NCI-H82 (cell line): Measurements from ENCODE around the gene FCMR.

Source experiments
- DNase-seq: peaks from one replicate; lab custom pipeline; 2025; lab: John Stamatoyannopoulos, UW

Gene FCMR

DNA sequence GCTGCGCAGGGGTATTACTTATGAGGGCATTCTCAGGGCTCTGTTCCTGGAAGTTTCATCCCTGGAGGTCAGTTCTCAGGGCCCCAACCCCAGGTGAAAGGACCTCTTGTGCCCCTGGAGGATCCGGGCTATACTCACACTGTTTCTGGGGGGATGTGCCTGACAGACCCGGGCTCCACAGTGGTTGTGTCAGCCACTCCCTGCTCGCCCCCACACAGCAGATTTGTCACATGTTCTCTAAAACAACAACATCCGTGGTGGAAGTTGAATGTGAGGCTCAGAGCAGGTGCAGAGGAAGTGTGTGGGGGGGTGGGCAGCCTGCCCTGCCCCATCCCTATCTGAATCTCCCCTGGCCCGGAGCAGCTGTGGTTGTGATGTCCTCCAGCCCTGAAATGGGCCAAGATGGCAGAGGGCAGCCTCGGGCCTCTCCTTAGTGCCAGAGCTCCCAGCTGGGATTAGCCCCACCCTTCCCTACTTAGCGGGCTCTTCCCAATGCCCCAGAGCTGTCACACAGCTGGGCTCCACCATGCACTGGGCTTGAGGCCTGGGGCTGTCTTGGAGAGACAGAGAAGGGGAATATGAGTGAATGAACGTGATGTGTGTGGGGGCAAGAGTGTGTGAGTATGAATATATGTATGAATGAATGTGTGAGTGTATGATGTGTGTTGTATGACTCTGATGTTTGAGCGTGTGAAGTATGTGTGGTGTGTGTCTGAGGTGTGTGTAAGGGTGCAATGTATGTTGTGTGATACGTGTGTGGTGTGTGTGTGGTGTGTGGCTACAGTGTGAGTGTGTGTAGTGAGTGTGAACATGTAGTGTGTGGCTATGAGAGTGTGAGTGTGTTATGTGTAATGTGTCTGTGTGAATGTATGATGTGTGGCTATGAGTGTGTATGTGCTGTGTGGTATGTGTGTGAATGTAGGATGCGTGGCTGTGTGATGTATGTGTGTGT lies 1.5 kb upstream of the FCMR start:
- no peak for DNase-seq

- DNase-seq: no peak
These were observed 783 bp upstream of the FCMR start for GRCh38 chr1:206922524-206922923.

DNA sequence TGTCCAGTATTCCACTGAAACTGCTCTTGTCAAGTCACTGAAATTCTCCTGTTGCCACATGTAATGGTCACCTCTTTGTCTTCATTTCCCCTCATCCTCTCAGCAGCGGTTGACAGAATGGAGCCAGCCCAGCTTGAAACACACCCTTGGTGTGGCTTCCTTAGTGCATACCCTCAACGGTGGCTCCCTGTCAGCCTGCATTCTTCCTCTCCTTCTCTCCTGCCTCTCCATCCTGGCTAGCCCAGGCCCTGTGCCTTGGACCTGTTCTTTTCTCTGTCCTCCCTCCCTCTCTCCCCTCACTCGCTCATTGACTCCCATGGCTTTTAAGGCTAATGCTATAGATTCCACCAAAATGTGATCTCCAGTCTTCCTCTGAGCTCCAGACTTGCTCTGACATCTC lies 3.7 kb downstream of the FCMR start:
- no peak for DNase-seq

GRCh38 chr1:206916000-206916709 lies 5.6 kb downstream of the FCMR start:
- no peak for DNase-seq

DNA sequence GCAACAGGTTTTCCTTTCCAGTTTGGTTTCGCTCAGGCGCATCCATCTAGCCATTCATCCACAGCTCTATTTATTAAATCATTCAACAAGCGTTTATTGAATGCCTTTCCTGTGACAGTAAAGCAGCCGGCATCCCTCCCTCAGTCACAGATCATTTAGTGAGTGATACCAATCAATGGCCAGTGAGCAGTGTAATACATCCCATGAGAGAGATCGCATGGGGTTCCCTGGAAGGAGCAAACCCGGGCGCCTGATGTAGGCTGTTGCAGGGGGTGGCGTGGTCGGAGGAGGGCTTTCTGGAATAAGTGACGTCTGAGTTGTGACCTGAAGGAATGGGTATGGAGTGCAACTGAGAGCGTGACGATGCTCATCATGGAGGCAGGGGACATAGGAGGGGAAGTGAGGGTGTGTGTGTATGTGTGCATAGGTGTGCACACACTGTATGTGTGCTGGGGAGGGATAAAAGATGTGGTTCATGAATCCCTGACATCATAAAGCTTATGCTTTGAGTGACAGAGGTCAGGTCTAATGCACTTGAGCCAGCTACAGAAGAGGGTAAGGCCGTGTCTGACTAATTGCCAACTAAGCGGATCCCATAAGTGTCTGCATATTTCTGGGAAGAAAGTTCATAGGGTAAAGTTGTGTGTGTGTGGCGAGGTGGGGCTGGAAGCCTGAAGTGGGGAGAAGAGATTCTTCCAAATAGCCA lies 6.6 kb downstream of the FCMR start:
- DNase-seq: no peak

GRCh38 chr1:206913766-206914537 lies 7.8 kb downstream of the FCMR start:
- DNase-seq: no peak

DNA sequence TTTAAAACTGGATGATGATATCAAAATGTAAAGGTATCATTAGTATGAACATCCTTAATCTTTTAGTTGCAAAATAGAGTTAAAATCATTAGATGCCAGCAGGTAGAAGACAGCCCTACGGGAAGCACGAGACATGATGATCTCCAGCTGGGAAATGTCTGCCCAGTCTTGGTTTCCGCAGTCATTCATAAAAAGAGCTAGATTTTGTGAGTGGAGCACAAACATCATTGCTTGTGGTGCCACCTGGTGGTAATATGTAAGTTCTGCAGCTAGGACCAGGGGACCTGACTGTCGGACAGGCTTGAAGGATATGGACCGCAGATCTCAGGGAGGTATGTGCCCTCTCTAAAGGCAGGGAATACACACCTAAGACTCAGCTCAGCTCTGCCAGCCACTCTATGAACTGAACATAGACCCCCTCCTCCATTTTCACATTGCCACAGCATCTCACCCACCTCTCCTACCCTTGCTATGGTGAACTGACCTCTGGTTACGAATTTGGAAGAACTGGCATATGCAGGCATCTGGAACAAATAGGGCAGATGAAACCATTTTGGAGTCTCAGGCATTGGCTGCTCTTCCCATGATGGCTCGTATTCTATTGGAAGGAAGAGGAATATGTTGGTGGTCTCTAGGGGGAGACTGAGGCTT lies 9.2 kb downstream of the FCMR start:
- DNase-seq: peak; percentile 90

- DNase-seq: peak; percentile 63
These were observed 10.6 kb downstream of the FCMR start for GRCh38 chr1:206911064-206911663.

GRCh38 chr1:206909883-206910318 lies 11.8 kb downstream of the FCMR start:
- no peak for DNase-seq

DNA sequence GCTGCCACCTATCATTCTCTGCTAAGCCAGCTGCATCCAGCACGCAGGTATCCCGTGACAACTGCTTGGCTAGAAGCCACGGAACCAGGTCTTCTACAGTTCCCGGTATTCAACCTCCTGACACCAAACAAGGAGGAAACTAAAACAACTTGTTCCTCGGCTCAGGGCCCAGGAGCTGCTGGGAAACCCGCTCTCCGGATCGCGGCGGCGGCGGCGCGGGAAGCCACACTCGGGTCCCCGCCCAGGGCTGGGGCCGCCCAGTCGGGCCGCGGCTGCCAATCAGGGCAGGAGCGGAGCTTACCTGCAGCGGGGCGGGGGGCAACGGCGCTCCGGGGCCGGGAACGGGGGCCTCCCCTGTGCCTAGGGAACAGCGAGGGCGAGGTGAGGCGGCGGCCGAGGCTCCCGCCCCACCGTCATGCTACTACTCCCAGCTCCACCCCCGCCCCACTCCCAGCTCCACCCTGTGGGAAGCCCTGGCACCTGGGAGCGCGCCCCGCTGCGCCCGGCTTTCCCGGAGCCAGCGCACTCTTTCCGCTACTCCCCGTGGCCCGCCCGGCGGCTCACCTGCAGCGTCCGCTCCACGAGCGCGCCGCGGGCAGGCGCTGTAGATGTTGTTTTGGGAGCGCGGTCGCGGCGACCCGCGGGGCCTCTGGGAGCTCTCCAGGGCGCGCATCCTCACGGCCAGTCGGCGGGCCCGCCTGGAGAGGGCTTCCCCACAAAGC lies 12.4 kb downstream of the FCMR start:
- DNase-seq: peak; percentile 43

GRCh38 chr1:206908038-206908437 lies 13.7 kb downstream of the FCMR start:
- no peak for DNase-seq

DNA sequence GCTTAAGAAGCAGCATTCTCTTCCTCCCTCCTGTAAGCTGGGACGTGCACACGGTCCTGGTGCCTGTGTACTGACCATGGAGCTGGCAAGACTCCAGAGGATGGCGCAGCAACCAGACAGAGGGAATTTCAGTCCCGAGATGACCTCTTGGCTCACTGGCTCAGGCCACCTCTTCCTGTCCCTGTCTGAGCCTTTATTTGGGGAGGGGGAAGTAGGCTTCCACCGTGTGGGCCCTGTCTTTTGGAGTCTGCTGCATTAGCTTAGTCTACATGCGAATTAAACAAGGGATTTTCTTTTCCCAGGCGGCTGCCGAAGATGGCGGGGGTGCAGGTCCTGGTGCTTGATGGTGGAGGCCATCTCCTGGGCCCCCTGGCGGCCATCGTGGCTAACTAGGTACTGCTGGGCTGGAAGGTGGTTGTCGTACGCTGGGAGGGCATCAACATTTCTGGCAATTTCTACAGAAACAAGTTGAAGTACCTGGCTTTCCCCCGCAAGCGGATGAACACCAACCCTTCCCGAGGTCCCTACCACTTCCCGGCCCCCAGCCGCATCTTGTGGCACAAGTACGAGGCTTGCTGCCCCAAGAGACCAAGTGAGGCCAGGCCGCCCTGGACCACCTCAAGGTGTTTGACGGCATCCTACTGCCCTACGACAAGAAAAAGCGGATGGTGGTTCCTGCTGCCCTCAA lies 14.3 kb downstream of the FCMR start:
- DNase-seq: peak; percentile 75

DNA sequence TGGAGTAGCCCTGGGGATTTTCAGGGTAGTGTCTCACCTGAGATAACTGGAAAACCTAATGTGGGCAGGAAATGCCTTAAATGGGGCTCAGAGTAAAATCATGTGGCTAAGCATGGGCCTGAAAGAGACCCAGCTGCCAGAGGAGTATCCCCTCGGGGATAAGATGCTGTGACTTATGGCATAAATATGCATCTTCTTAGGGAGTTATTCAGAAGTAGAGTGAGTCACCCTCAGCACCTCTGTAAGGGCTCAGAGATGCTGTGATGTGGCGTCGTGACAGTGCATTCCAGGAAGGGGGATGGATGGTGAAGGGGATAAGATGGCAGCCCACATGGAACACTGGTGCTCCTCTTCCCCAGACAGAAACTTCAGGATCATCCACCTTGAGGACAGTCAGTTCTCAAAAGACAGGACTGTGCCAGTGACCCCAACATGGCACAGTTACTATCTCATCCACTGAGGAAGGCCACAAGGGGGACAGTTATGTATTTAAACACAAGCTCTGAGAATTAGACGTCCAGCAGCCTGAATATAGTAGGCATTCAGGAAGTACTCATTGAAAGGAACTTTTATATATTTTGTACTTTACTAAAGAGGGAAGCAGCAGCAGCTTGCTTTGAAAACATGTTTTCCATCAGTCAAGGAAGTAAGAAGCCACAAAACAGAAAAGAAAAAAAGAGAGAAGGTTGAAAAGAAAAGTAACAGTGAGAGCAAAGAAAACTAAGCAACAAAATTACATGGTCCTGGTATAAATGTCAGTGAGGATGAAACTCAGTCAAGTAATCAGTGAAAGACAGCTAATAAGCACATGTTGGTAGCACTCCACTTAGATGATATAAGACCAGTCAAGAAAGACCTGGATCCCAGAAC lies 16.2 kb downstream of the FCMR start:
- DNase-seq: no peak

GRCh38 chr1:206904423-206905142 lies 17.2 kb downstream of the FCMR start:
- no peak for DNase-seq

- DNase-seq: no peak
These were observed 18.1 kb downstream of the FCMR start for GRCh38 chr1:206903687-206904086.

DNA sequence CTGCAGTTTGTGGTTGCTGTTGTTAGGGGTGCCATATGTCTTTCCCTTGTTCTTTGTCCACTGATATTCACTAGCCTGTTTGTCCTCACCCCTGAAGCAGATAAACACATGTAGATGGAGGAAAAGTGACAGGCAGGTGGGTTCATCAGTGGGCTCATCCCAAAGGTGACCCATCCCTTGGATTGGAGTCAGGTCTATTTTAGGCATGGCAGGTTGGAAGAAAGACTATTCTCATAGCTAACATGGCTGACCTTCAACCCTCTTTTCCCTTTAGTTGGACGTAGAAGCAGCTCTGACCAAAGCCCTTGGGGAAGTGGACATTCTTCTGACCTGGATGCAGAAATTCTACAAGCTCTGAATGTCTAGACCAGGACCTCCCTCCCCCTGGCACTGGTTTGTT lies 19.0 kb downstream of the FCMR start:
- DNase-seq: no peak

GRCh38 chr1:206901944-206902343 lies 19.8 kb downstream of the FCMR start:
- no peak for DNase-seq

DNA sequence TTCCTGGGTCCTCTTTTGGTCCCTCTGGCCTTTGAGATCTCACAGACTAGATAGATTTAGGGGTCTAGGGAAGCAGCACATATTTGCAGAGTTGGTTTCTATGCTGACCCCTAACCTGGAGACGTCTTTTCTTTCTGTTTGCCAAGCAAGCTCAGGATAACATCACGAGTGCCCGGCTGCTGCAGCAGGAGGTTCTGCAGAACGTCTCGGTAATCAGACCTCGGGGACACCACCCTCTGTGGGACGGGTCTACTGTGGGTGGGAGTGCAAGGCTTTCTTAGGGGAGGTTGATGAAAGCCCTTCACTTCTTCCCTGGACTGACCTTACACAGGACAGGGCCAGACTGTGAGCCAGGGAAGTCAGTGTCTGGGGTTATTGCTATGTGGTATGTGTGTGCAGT lies 21.6 kb downstream of the FCMR start:
- DNase-seq: no peak
